Skeletal muscle cell (primary cell): ENCODE data around the gene APPL1.

ENCODE experiments used
- DNase-seq: peaks from one replicate; pipeline ENCODE4 v3.0.0-alpha.2; 2010; ENCODE audit warnings: low read depth
- H3K4me3 ChIP-seq: 2 replicates; pipeline ENCODE4 v1.5.1; 2011; ENCODE audit warnings: low read depth, mild to moderate bottlenecking, control low read depth, low read length, moderate library complexity

Gene APPL1

DNA sequence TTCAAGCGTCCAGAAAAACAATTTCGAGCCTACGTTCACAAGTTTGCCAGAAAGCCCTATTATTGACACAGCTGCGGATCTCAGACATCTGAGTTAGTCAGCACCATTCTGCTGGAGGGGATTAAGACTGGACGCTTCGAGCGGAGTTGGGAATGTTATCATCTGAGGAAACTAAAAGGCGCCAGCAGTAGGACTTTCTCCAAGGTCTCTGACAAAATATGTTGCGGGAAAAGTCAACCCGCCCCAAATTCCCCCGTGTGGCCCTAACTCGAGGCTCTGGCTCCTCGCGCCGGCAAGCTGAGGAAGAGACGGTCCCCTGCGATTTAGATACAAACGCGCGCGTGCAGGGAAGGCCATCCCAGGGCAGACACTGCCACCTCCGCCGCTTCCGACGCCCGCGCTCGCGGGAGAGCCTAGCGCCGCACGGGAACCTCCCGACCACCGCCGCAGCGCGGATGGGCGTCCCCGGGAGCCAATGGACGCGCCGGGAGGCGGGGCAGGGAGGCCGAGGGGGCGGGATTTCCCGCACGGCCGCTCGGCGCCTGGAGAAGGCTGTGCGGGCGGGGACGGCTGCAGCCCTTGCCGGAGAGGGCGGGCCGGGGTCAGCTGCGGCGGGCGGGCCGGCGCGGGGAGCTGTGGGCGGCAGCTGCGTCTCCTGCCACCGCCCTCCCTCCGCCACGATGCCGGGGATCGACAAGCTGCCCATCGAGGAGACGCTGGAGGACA, at the start of gene APPL1:
TSS of gene APPL1 (plus strand) at position 526 of the 726 bp plus-strand sequence. CDS start at position 681, 155 bp downstream.
- peak; percentile 60 for DNase-seq
- H3K4me3 ChIP-seq, result peak within 1 kb of the TSS; percentile 86

- DNase-seq, result no peak
- no peak overlapping the region for H3K4me3 ChIP-seq
Measured at GRCh38 chr3:57179580-57180410, 47.7 kb upstream of the APPL1 start.

- H3K4me3 ChIP-seq, result no peak overlapping the region
- DNase-seq, result no peak
Measured at GRCh38 chr3:57184526-57184925, 43.0 kb upstream of the APPL1 start.

- DNase-seq, result no peak
- H3K4me3 ChIP-seq, result no peak overlapping the region
Measured at GRCh38 chr3:57192028-57192427, 35.5 kb upstream of the APPL1 start.

DNA sequence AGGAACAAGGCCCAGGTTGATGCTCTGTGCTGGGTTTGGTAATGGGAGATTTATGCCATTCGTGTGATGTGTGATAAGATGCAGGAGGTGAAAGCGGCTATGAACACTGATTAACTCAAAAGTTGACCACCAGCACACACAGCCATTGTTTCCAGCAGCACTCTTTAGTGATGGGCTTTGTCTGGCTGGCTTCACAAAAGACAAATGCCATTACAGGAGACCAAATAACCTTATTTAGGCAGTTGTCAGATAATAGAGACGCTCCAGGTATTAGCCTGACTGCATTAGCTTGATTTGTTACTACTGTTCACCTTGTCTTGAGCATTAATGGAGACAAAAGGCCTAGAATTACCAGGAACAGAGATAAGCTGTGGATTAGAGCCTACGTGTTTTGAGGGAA, 32.9 kb upstream of the APPL1 start:
- no peak for DNase-seq
- no peak overlapping the region for H3K4me3 ChIP-seq

DNA sequence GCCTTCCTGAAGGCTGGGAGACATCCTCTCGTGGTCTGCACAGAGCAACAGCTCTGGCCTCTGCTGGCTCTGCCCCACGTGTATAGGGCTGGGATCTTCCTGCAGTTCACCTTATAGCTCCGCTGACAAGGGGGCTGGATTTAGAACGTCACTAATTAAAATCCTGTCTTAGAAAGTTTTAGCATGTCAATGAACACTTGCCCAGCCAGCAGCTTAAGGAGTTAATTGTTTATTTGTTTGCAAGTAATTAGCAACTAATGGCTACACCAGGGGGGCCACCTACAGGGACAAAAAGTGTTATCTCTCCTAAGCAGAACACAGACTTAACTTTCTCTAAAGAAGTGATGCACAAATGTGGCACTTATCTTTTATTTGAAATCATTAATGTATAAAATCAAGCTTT, 27.6 kb upstream of the APPL1 start, which contains the start of gene HESX1:
TSS of gene HESX1 (minus strand) at position 84 of the 403 bp plus-strand sequence. CDS start at position 24, 60 bp downstream.
- DNase-seq, result no peak
- no peak within 1 kb of the TSS for H3K4me3 ChIP-seq

- H3K4me3 ChIP-seq, result no peak overlapping the region
- DNase-seq, result no peak
Measured at GRCh38 chr3:57206423-57206822, 21.1 kb upstream of the APPL1 start.

DNA sequence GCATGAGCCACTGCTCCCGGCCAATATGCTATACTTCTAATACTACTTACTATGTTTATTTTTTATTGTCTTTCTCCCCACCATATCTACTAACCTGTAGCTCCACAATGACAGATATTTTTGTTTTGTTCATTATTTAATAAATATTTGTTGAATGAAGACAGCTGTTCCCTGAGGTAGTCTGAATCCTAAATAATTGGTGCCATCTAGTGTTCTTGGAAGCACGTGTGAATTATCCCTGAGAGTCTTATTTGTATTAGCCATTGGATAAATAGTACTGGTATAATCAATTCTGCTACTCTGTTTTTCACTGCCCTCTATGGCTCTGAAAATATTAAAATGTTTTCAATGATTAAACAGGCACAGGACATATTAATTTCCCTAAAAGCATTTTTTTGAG, 5.6 kb upstream of the APPL1 start:
- H3K4me3 ChIP-seq, result no peak overlapping the region
- no peak for DNase-seq

- no peak for DNase-seq
- H3K4me3 ChIP-seq, result no peak overlapping the region
Measured at GRCh38 chr3:57224856-57225255, 2.7 kb upstream of the APPL1 start.

GRCh38 chr3:57226176-57226575, 1.4 kb upstream of the APPL1 start:
- DNase-seq, result no peak
- no peak overlapping the region for H3K4me3 ChIP-seq

- no peak for DNase-seq
- peak overlapping the region; percentile 86 for H3K4me3 ChIP-seq
Measured at GRCh38 chr3:57227930-57228751, 612 bp downstream of the APPL1 start.

GRCh38 chr3:57230006-57230405, 2.5 kb downstream of the APPL1 start:
- no peak for DNase-seq
- no peak overlapping the region for H3K4me3 ChIP-seq

DNA sequence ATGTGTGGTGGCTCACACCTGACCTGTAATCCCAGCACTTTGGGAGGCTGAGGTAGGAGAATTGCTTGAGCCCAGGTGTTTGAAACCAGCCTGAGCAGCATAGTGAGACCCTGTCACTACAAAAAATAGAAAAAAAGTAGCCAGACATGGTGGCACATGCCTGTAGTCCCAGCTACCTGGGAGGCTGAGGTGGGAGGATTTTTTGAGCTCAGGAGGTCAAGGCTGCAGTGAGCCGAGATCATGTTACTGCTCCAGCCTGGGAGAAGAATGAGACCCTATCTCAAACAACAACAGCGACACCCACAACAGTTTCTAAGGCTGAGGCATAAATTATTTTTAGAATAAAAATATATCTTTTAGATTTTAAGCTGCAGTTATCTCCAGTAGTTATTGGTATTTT, 6.3 kb downstream of the APPL1 start:
- no peak for DNase-seq
- no peak overlapping the region for H3K4me3 ChIP-seq

DNA sequence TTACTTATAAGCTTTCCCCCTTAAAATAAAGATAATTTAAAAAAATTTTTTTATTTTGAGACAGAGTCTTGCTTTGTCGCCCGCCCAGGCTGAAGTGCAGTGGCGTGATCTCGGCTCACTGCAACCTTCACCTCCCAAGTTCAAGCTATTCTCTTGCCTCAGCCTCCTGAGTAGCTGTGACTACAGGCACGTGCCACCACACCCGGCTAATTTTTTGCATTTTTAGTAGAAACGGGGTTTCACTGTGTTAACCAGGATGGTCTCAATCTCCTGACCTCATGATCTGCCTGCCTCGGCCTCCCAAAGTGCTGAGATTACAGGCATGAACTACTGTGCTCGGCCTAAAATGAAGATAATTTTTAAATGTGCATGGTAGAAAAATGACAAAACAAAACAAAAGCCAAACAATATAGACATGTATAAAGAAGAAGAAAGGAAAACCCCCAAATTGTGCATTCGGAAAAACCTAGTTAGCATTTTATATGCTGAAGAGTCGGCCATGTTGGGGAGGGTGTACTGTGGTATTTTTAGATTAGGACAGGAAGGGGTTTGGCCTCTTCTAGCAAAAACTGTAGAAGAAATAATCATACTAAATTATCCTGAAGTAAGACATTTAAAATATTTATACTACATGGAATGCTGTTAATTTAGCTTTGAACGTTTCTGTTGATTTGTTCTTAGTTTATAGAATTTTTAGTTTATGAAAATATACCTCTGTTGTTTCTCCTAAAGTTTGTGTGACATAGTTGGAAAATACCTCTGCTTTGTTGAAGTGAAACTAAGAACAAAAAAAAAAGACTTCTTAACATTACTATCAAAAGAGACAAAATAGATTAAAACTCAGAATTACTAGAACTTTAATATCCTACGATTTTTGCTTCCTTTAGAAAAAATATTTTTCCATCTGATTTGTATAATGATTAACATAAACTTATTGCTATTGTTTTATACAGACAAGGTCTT, 7.4 kb downstream of the APPL1 start:
- no peak overlapping the region for H3K4me3 ChIP-seq
- DNase-seq, result no peak

DNA sequence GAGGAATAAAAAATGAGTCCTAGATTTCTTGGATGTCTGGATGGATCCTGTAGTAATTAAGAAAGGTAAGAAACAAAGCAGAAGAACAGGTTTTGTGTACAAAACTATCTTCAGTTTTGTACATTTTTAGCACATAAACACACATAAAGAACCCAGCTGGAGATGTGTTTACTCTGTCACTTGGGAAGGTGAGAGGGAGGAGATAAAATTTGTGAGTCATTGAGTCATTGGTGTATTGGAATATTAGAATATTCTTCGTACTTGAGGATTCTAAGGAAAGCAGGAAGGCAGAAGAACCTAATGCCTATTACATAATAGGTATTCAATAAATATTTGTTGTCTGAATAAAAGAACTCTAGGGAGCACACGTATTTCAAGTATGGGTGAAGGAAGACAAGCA, 17.4 kb downstream of the APPL1 start:
- H3K4me3 ChIP-seq, result no peak overlapping the region
- DNase-seq, result no peak

DNA sequence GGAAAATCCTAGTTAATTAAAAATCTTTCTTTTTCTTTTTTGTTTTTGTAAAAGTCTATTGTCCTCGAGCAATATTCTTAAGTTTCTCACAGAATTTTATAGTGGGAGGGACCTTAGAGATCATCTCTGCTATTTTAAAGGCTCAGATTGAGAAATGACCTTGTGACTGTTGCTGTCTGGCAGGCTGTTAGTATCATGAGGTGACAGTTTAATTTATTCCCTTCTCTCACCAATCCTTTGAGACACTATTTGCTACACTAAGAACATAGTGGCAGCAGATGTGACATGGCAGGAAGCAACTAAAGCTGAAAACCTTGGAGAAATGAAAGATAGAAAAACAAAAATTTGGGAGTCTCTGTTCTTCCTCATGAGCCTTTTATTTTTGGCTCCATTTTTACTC, 24.9 kb downstream of the APPL1 start:
- no peak for DNase-seq
- no peak overlapping the region for H3K4me3 ChIP-seq

DNA sequence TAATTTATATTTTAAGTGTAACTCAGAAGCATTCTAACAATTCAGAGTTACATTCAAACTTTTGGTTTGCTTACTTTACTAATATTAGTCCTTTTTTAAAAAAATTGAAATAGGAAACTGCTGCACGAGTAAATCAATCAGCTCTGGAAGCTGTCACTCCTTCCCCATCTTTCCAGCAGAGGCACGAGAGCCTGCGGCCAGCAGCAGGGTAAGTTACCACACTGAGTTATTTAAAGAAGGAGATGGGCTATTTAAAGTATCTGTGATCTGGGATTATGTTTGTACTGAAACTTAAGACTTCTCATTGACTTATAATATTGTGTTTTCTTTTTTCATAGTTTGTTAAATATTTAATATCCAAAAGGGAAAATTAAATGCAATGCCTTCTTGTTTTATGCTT, 29.3 kb downstream of the APPL1 start:
- no peak for DNase-seq
- H3K4me3 ChIP-seq, result no peak overlapping the region

GRCh38 chr3:57257678-57258077, 30.1 kb downstream of the APPL1 start:
- DNase-seq, result no peak
- no peak overlapping the region for H3K4me3 ChIP-seq

GRCh38 chr3:57261119-57261518, 33.6 kb downstream of the APPL1 start:
- H3K4me3 ChIP-seq, result no peak overlapping the region

More at GRCh38 chr3:57261119-57261518, 33.6 kb downstream of the APPL1 start:
- no peak for DNase-seq
